ENCODE measurements around the gene COX4I2. TPM values are rescaled to one million over a fixed set of nuclear protein-coding genes. Genes with fewer than 3 reads are reported as not detected.

Gene COX4I2
- total RNA-seq = not detected

- DNase-seq (no peak), ATAC-seq (no peak)
- TF ChIP-seq, protein P1, sequence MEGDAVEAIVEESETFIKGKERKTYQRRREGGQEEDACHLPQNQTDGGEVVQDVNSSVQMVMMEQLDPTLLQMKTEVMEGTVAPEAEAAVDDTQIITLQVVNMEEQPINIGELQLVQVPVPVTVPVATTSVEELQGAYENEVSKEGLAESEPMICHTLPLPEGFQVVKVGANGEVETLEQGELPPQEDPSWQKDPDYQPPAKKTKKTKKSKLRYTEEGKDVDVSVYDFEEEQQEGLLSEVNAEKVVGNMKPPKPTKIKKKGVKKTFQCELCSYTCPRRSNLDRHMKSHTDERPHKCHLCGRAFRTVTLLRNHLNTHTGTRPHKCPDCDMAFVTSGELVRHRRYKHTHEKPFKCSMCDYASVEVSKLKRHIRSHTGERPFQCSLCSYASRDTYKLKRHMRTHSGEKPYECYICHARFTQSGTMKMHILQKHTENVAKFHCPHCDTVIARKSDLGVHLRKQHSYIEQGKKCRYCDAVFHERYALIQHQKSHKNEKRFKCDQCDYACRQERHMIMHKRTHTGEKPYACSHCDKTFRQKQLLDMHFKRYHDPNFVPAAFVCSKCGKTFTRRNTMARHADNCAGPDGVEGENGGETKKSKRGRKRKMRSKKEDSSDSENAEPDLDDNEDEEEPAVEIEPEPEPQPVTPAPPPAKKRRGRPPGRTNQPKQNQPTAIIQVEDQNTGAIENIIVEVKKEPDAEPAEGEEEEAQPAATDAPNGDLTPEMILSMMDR (IDR thresholded peaks at IDR 0.05) = no peak
- Mint-ChIP-seq H3K36me3 (ENCODE audit: low read depth) (no peaks in the 10 kb centered on the region), H3K4me1 (ENCODE audit: low read depth) (peaks cover 8% of the 10 kb centered on the region), H3K9me3 (no peaks in the 10 kb centered on the region), H3K27ac (no peak within 1 kb of the TSS), H3K27me3 (peaks cover 4% of the 10 kb centered on the region), H3K4me3 (no peak within 1 kb of the TSS)
- CTCF ChIA-PET = interaction anchor here (4.4 kb wide), 1 partner anchor 86 kb away, joined by 25 read pairs; no protein-coding TSS in a partner anchor
- intact Hi-C loops (cut with micrococcal nuclease) = no loop called here
- POLR2A ChIA-PET = no interaction called here
Measured at GRCh38 chr20:31637660-31638059, at the start of gene COX4I2. COX4I2 (plus strand) TSS chr20:31637912; CDS start chr20:31639018, 1,106 bp downstream.

DNA sequence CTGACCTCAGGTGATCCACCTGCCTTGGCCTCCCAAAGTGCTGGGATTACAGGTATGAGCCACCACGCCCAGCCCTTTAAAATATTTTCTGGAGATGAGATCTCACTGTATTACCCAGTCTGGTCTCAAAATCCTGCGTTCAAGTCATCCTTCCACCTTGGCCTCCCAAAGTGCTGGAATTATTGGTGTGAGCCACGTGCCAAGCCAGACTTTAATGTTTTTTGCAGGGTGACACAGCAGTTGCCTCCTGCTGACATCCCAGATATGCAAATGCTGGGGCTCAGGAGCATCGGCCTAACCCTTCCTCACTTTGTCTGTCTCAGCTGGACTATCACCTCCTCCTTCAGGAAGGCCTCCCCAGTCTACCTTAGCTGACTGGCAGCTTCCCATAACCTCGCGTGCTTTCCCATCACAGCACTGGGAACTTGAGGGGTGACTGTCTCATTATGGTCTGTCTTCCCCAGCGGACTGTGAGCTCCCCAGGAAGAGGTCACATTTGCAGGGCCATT, 46.9 kb upstream of the COX4I2 start:
- TF ChIP-seq, protein P1 (IDR thresholded peaks at IDR 0.05) = no peak
- no peak for DNase-seq
- H3K4me3 Mint-ChIP-seq = no peak overlapping the region
- POLR2A ChIA-PET = no interaction called here
- intact Hi-C loops (cut with micrococcal nuclease) = no loop called here
- no peaks in the 10 kb centered on the region for H3K9me3 Mint-ChIP-seq
- CTCF ChIA-PET = interaction anchor here (0.9 to 3.9 kb wide), 5 partner anchors 12 to 133 kb away, joined by 3 to 32 read pairs (median 4); no protein-coding TSS in a partner anchor
- peaks cover 13% of the 10 kb centered on the region for H3K4me1 Mint-ChIP-seq (ENCODE audit: low read depth)
- no peak overlapping the region for H3K27ac Mint-ChIP-seq
- no peaks in the 10 kb centered on the region for H3K36me3 Mint-ChIP-seq (ENCODE audit: low read depth)
- no peak for ATAC-seq
- peaks cover 27% of the 10 kb centered on the region for H3K27me3 Mint-ChIP-seq

DNA sequence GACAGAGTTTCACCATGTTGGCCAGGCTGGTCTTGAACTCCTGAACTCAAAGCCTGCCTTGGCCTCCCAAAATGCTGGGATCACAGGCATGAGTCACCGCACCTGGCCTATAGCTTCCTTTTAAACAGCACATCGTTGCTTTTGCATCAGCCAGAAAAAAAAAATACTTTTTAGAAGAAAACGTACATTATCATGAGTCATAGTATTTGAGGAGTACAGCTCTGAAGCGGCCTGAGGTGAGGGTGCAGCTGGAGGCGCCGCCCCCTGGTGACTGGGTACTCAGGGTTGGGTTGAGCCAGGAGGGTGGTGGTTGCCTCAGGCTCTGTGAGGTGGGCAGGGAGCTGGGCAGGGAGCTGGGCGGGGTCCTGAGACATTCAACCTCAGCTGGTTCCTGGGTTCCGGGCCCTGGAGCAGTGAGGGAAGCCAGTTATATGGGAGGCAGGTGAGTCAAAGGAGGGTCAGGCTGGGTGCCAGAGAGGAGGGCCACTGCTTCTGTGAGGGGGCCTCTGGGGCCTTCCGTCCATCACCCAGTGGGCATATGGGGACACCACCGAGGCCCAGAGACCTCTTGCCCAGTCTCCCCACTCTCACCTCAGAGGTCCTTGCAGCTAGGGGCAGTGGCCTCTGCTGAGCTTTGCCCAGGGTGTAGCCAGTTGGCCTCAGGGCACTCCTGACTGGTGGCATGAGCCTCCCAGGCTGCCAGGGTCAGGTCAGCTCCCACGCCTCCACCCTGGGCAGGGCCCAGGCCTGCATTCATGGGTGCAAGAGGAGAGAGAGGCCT, 44.3 kb upstream of the COX4I2 start:
- ChIA-PET CTCF (interaction anchor here (1.4 to 3.9 kb wide), 2 partner anchors 19 to 20 kb away, joined by 6 to 32 read pairs; no protein-coding TSS in a partner anchor), POLR2A (interaction anchor here (0.6 to 1.1 kb wide), 3 partner anchors 9 to 19 kb away, joined by 3 read pairs; no protein-coding TSS in a partner anchor)
- H3K36me3 Mint-ChIP-seq (ENCODE audit: low read depth) = no peaks in the 10 kb centered on the region
- H3K27ac Mint-ChIP-seq = no peak overlapping the region
- DNase-seq = peak; percentile 76
- peaks cover 16% of the 10 kb centered on the region for H3K27me3 Mint-ChIP-seq
- H3K4me1 Mint-ChIP-seq (ENCODE audit: low read depth) = peaks cover 7% of the 10 kb centered on the region
- no peak overlapping the region for H3K4me3 Mint-ChIP-seq
- no peaks in the 10 kb centered on the region for H3K9me3 Mint-ChIP-seq
- peak; percentile 92 for ATAC-seq
- TF ChIP-seq, protein P1 (IDR thresholded peaks at IDR 0.05) = no peak
- intact Hi-C loops (cut with micrococcal nuclease) = no loop called here

- ChIA-PET CTCF (interaction anchor here (1.4 to 3.9 kb wide), 2 partner anchors 19 to 21 kb away, joined by 6 to 32 read pairs; no protein-coding TSS in a partner anchor), POLR2A (interaction anchor here (0.6 to 1.1 kb wide), 3 partner anchors 9 to 19 kb away, joined by 3 read pairs; no protein-coding TSS in a partner anchor)
- Mint-ChIP-seq H3K9me3 (no peaks in the 10 kb centered on the region), H3K4me1 (ENCODE audit: low read depth) (peaks cover 6% of the 10 kb centered on the region), H3K4me3 (no peak overlapping the region), H3K36me3 (ENCODE audit: low read depth) (no peaks in the 10 kb centered on the region), H3K27me3 (peaks cover 9% of the 10 kb centered on the region), H3K27ac (no peak overlapping the region)
- ATAC-seq = no peak
- DNase-seq = no peak
- intact Hi-C loops (cut with micrococcal nuclease) = no loop called here
- TF ChIP-seq, protein P1 (IDR thresholded peaks at IDR 0.05) = no peak
Measured at GRCh38 chr20:31594002-31594557, 43.6 kb upstream of the COX4I2 start.

Data from activated CD8-positive, alpha-beta T cell treated with anti-CD3 and anti-CD28 coated beads for 36 hours (primary cell).